Measurements from ENCODE around the gene PHLDA2.
"Not testable (repeated sequence)": the region's sequence is repeated elsewhere in the genome, so short reads cannot be mapped to it uniquely, and the experiment has no call there.

Gene PHLDA2

DNA sequence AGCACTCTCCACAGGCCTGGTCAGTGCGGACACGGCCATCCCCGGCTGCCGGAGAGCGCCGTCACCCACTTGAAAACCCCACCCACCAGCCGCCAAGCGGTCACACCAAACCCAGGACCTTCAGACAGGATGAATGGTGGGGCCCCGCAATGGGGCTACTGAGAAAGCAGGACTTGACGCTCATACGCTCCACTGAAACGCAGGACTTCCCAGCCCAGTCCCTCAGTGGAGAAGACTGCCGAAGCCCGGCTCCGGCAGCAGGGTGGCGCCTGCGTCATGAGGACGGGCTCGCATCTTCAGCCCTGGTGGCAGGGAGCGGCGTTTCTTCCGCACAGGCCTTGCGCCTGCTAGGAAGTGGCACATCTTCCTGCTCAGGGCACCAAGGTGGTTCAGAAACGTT lies 15.3 kb upstream of the PHLDA2 start:
- DNase-seq = no peak

DNA sequence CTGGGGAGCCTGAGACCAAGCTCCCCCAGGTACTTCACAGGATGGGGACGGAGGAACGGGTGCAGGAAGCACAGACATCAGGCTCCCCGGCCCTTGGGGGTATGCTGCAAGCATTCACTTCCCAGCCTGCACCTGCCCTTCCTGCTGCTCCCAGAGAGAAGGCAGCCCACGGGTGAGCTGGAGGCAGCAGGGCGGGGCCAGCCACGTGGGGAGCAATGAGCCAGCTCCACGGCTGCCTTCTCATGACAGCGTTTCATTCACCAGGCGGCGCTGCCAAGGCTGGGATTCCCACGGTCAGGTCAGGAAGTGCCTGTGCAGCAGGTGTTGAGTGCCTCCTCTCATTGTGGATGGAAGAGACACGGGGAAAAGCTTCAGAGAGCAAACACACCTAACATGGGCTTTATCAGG lies 14.5 kb upstream of the PHLDA2 start:
- DNase-seq = peak in 1 of 2 donors; percentile 32

DNA sequence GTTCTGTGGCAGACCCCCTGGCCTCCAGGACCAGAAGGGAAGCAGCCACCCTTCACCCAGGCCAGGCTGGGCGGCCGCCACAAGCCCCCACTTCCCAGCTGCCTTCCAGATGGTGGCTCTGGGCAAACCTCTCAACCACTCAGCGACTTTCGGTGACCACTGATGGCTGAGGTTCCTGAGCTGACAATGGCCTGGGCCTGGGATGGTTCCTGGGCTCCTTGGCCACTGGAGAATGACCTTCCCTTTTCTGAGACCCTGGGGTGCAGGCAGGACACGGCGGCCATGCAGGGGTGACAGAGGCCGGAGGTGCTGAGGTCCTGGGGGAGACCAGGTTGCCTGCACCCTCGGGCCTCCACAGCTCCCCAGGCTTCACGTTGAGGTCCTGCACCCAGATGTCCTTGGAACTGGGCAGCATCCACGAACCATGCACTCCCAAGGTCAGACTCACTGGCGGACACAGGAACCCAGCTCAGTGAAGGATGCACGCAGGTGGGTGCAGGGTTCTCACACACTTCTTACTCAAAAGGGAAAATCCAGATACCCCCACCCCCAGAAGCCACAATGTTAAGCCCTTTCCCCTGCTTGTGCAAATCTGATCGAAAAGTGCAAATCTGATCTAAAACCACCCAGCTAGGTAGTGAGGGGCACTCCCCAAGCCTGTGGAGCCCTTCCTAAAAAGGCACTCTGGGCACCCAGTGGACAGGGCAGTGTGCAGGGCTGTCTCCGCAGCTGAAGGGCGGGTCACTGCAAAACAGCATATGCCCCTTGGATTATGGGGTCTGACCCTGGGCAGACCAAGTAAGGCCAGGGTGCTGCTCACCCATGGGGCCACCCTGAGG lies 13.9 kb upstream of the PHLDA2 start:
- DNase-seq = no peak

DNA sequence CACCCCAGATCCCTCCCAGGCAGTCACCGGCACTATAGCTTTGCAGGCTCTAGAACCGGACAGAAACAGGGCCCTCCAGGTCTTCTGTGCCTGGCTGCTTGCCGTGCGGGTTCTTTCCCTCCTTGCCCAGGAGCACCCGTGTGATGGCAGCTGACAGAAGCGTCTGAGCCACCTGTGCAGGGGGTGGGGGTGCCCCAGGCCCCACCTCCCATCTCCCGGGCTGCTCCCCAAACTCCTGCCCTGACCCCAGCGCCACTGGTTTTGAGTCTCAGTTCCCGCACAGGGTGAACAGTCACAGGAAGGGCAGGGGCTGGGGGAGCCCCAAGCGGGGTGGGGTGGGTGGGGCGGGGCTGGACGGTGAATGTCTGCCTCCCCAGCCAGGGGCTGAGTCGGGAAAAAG lies 13.2 kb upstream of the PHLDA2 start:
- DNase-seq = no peak

DNA sequence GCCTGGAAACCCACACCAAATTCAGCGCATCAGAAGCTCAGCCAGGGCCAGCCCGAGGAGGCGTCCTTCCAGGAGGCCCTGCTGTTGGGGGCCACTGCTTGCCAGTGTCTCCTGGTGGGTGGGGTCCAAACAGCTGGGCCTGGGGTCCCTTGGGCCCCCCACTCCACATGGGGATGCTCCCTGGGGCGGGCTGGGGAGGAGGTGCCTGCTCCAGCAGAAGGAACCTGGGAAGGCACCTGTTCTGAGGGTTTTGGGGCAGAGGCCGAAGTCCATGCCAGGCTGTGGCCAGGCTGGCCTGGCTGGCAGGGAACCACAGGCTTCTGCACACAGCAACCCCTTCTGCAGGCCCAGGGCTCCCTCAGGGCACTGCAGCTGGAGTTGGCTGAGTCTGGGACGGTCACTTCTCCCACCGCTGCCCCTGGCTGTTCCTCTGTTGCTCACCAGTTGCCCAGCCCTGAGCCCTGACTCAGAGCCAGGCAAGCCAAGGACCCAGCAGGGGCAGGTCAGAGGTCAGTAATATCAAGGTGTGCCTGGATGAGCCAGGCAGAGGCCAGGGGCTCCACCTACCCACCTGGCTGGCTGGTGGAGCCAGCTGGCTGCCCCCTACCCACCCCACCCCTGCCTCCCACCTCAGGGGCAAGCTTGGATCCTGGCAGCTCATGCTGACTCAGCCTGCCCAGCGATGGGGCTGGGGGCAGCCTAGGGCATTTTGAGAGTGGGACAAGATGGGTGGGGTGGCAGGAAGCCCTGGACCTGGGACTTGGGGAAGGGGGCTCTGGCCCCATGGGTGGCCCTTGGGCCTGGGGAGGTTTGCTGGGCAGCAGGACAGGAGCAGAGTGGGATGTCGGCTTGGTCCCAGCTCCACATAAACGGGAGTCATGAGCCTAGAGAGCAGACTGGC lies 12.0 kb upstream of the PHLDA2 start:
- DNase-seq = no peak

DNA sequence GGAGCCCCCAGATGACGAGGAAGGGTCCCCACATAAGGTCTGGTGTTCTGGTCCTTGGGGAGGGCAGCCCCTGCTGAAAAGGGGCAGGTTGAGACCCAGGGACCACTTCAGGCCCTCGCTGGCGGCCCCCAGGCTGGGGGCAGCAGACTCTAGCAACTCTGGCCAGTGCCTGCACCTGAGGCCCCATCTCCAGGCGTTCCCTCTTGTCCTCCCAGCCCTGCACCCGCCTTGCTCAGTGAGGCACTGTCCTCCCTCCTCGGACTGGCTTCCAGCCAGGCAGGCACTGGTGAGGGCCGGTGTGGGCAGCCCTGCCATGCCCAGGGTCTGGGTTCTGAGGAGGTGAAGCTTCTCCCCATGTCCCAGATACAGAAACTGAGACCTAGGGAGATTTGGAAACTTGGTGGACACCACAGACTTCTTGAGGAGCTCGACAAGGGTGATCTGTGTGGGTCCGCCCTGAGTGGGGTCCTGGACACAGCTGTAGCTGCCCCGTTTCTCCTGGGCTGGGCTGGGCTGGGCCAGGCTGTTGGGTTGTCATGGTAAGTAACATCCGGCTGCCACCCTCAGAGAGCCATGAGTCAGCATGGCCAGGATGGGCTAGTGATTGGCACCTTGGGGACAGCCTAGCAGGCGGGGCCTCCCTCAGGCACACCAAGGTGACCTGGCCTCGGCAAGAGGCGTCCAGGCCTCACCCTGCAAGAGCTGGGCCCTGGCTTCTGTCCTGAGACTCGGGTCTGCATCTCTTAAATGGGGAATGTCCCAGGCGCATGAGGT lies 11.1 kb upstream of the PHLDA2 start:
- DNase-seq = no peak

DNA sequence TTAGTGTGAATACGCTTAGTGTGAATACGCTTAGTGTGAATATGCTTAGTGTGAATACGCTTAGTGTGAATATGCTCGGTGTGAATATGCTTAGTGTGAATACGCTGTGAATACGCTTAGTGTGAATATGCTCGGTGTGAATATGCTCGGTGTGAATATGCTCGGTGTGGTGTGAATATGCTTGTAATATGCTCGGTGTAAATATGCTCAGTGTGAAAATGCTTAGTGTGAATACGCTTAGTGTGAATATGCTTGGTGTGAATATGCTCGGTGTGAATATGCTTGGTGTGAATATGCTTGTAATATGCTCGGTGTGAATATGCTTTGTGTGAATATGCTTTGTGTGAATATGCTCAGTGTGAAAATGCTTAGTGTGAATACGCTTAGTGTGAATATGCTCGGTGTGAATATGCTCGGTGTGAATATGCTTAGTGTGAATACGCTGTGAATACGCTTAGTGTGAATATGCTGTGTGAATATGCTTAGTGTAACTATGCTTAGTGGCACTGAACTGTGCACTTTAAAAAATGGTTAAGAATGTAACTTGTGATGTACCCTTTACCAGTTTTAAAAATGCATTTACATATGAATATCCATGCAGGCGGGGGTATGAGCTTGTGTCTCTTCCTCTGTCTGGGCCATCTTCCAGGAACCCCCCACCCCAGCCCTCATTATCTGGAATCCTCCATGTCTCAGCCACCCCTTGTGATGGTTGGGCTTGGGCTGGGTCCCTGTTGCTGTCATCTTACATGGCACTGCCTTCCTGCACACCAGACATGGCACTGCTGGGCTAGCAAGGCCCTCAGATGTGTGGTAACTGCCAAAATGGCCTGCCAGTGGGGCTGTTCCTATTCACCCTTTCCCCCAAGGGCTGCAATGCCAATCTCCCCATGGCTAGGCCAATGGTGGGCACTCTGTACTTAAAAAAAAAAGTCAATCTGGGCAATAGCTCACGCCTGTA lies 9.5 kb upstream of the PHLDA2 start:
- DNase-seq = not testable (repeated sequence)

DNA sequence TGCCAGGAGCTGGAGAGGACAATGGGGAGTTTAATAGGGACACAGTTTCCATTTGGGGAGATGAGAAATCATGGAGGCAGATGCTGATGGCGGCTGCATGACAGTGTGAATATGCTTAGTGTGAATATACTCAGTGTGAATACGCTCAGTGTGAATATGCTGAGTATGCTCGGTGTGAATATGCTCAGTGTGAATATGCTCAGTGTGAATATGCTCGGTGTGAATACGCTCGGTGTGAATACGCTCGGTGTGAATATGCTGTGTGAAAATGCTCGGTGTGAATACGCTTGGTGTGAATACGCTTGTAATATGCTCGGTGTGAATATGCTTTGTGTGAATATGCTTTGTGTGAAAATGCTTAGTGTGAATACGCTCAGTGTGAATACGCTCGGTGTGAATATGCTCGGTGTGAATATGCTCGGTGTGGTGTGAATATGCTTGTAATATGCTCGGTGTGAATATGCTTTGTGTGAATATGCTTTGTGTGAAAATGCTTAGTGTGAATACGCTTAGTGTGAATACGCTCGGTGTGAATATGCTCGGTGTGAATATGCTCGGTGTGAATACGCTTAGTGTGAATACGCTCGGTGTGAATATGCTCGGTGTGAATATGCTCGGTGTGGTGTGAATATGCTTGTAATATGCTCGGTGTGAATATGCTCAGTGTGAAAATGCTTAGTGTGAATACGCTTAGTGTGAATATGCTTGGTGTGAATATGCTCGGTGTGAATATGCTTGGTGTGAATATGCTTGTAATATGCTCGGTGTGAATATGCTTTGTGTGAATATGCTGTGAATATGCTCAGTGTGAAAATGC lies 8.6 kb upstream of the PHLDA2 start:
- not testable (repeated sequence) for DNase-seq

DNA sequence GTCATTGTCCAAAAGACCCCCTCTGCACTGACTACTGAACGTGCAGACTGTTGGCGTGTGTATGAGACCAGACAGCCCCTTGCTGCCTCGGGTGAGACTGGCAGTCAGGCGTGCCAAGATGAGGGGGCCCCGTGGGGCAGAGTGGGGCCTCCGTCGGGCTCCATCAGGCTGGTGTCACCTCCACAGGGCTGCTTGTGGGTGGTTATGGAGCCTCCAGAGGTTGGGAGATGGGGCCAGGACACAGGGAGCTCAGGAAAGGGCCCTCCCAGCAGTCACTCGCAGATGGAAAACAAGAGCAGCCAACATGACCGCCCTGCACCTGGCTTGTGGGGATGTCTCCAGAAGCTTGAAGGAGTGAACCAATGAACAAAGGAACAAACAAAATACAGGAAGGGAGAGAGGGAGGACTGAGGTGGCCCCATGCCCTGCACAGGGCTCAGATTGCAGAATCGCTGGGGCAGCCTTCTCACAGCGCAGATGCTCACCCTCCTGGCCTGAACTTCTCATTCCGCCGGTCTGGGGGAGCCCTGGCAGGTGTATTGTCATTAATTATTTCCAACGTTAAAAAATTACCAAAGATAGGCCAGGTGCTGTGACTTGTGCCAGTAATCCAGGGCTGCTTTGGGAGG lies 5.5 kb upstream of the PHLDA2 start:
- DNase-seq = no peak

DNA sequence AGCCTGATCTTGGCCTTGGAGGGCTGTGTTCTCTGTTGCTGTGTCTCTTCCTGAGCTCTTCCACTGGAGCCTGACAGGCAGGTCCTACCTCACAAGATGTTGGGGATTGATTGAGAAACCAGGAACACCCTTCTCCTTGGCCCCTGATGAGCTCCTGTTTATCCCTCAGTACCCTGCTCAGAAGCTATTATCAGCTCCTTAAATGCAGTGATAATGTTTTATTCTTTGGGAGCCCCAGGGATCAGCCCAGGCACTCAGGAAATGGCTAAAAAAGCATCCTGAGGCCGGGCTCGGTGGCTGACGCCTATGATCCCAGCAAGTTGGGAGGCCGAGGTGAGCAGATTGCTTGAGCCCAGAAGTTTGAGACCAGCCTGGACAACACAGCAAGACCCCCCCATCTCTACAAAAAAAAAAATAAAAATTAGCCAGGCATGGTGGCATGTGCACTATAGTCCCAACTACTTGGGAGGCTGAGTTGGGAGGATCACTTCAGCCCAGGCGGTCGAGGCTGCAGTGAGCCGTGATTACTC lies 4.9 kb upstream of the PHLDA2 start:
- DNase-seq = no peak

DNA sequence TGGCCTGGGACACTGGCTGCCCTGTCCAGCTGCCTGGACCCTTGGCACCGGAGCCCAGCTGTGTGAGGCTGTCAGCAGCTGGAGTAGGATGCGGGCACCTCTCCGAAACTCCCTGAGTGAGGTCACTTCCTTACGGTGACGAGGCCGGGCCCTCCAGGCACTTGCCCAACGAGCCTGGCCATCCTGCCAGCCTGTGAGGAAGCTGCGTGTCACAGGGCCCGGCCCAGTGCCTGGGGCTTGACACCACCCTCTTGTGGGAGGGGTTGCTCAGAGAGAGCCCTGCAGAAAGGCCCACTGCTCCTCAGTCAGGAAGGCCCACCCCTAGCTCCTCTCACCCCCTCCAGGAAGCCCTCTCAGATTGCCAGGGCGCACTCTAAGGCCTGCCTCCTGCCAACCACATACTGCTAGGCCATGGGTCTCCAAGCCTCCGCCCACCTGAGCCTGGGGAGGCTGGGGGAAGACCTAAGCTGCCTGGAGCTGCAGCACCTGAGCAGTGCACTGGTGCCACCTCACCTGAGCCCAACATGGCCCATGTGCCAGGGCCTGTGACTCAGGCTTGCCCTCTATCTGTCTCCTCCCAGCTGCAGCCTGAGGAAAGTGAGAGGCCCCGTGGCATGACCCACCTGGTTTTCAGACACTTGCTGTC lies 4.3 kb upstream of the PHLDA2 start:
- DNase-seq = no peak

DNA sequence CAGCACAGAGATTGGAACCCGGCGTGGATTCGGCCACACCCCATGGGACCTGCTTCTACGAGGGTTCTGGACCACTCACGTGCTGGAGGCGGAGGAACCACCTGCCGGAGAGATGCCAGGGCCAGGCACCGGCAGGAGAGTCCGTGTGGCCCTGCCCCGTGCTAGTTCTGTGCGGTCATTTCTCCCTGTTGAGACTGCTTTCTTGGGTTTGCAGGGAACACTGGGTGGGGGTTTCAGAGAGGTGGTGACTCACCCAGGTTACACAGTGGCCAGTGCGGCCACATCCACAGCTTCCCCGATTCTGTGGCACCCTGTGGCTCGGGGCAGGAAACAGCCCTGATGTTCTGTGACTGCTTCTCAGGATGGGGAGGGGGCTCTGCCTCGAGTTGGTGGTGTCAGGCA lies 3.6 kb upstream of the PHLDA2 start:
- no peak for DNase-seq

DNA sequence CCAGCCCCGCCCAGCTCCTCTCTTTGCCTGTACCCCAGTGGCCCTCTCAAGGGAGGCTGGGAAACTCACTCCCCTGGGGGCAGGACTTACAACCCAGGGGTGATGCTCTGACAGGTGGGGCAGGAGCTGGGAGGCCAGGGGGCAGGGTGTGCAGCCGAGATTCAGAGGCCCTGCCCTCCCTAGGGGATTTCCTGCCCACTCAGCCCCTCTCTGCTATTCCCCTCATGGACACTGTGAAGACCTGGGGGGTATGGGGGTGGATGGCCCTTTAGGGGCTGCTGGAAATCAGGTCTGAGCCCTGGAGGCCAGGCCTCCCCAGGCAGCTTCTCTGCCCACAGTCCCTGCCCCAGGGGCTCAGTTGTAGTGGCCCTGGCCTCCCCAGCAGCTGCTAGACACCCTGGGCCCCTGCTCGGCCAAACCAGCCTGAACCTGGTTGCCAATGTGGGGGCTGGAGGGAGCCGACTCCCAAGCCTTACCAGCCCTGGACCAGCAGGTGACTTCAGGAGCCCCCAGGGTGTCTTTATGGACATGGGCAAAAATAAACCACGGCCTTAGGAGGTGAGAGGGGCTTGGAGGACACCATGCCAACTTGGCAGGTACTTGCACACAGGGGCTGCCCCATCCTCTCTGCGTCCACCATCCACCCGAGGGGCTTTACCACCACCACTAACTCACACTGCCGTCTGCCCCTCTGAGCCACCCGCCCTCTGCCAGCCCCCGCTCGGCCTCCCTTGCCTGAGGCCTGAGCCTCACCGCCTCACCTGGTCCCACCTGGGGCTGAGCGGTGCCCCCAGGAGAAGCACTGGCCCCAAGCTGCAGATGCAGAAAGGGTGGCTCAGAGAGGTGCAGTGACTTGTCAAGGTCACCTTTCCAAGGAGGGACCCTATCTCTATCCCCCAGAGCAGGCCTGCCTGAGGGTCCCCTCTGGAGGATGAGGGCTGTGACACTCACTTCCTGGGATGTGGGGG lies 2.8 kb upstream of the PHLDA2 start:
- no peak for DNase-seq

DNA sequence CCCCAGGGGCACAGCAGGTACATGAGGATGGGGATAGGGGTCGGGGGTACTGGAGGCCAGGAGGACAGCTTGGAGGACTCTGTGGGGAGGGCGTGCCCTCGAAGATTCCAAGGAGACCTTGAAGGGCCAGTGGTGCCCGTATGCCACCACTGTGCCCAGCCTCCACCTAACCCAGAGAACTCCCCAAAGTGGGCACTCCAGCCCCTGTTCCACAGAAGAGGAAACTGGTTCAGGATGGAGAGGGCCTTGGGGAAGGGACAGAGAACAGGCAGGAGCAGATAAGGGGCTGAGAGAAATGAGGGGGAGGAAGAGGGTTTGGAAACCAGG lies 2.2 kb upstream of the PHLDA2 start:
- DNase-seq = no peak

DNA sequence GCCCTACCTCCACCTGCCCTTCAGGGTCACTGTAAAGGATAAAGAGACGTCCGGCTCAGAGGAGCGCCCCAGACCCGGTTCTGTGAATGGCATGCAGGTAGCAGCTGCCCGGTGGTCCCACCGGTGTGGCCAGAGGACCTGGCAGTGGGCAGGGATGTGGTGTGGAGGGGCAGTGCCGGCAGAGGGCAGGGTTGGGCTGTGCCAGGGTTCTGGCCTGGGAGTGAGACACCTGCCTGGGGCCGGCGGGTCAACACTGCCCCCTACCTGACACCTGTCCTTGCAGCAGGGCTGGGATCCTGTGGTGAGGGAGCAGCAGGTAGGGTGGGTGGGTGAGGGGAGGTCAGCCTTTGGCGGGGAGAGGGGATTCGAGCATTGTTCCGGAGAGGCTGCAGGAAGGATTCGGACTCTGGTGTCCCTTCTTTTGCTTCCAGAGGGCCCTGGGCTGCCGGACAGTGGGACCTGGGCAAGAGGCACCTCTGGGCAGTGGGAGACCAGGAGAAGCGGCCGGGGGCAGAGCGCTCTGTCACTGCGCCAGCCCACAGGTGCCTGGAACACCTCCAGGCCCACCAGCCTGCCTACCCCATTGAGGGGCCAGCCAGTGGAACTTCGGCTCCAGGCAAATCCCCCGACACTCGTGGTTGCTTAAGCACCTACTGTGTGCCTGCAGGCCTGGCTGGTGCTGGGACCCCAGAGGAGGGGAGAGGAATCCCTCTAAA lies 1.6 kb upstream of the PHLDA2 start:
- peak; percentile 30 to 40 for DNase-seq

DNA sequence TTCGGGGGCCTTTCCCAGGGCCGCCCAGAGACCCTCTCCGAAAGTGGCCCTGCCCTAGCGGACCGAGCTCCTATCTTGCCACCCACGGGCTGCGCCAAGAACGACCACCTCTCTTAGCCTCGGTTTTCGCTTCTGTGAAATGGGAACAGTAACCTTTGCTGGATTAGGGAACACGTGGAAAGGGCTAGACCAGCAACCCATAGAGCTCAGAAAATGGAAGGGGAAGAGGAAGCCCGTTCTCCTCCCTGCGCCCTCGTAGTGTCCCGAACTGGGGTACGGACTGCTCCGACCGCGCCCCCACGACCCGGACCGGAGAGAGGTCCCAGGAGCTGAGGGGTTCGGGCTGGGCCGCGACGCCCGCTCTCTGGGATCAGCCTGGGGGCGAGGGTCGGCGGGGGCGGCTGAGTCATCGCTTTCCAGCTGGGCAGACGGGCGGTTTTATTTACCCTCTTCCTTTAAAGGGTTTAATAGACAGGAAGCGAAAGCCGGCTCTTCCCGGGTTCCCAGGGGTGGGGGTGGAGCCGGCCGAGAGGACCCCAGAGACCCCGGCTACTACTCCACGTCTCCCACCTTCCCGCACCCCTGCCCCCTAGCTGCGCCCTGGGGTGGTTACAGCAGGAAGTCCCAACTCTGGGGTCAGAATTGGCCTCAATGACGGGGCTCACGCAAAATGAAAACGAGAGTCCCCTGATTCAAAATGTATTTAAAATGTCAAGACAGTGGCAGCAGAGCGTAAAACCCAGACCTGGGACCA lies 907 bp upstream of the PHLDA2 start:
- DNase-seq = peak; percentile 39 to 49

DNA sequence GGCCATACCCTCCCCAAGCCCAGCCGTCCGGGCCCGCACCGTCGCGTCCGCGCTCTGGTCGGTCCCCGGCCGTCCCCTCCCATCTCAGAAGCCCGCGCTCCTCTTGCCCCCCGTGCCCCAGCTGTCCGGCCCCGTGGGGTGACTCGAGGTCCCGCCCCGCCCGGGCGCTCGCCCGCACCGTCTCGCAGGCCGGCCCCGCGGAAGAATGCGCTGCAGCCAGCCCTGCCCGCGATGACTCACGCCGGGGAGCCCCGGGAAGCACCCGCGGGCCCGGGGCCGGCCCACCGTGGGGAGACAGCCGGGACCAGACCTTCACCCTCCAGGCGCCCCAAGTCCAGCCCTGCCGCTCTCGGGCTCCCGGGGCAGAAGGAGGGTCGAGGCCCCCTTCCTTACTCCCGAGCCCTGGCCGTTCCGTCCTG lies 320 bp upstream of the PHLDA2 start:
- peak; percentile 28 to 54 for DNase-seq
